H7 (cell line): ENCODE data around the gene OR6N2. TPM values are rescaled to one million over a fixed set of nuclear protein-coding genes. Genes with fewer than 3 reads are reported as not detected.

Experiments used
- DNase-seq: peaks from one replicate; pipeline ENCODE4 v3.0.0; 2012
- H3K27me3 ChIP-seq: 2 replicates; pipeline ENCODE4 v1.6.0; 2011; ENCODE audit warnings: mild to moderate bottlenecking, low read length; ENCODE audit not compliant: control insufficient read depth, insufficient read depth
- H3K36me3 ChIP-seq: replicated peaks from 2 replicates; pipeline ENCODE4 v1.5.1; 2011; ENCODE audit warnings: low read length; ENCODE audit not compliant: control insufficient read depth, insufficient read depth
- H3K4me3 ChIP-seq: 2 replicates; pipeline ENCODE4 v1.5.1; 2011; ENCODE audit warnings: low read depth, mild to moderate bottlenecking, control low read depth, low read length, moderate library complexity; ENCODE audit not compliant: insufficient read depth
- total RNA-seq: library from RNA; depleted of rRNA; stranded (reverse); fragments of >200 nt; shearing (Covaris generic); gene quantifications from 2 replicates; pipeline ENCODE4 v1.2.3, GENCODE V29; 2014; rRNA removed

OR6N2 gene
- total RNA-seq: not detected in 2 replicates

- Histone ChIP-seq H3K36me3 (no peaks in the 10 kb centered on the region), H3K27me3 (no peaks in the 10 kb centered on the region), H3K4me3 (no peak within 1 kb of the TSS)
- DNase-seq: no peak
Observed at GRCh38 chr1:158781104-158781503, at the start of gene OR6N2. Gene OR6N2, minus strand, starts transcription at chr1:158781204. Its CDS starts 3,569 bp downstream, at chr1:158777635.

GRCh38 chr1:158830074-158830677 is 49.2 kb upstream of the OR6N2 start:
- Histone ChIP-seq H3K27me3 (no peaks in the 10 kb centered on the region), H3K4me3 (no peak overlapping the region), H3K36me3 (no peaks in the 10 kb centered on the region)
- DNase-seq: no peak

GRCh38 chr1:158821723-158822122 is 40.7 kb upstream of the OR6N2 start:
- no peaks in the 10 kb centered on the region for H3K36me3 ChIP-seq
- no peaks in the 10 kb centered on the region for H3K27me3 ChIP-seq
- no peak overlapping the region for H3K4me3 ChIP-seq
- no peak for DNase-seq

- H3K27me3 ChIP-seq: no peaks in the 10 kb centered on the region
- DNase-seq: no peak
- H3K36me3 ChIP-seq: no peaks in the 10 kb centered on the region
- no peak overlapping the region for H3K4me3 ChIP-seq
Observed at GRCh38 chr1:158819461-158820443, 38.7 kb upstream of the OR6N2 start.

GRCh38 chr1:158818975-158819431 is 38.0 kb upstream of the OR6N2 start:
- H3K4me3 ChIP-seq: no peak overlapping the region
- no peaks in the 10 kb centered on the region for H3K27me3 ChIP-seq
- DNase-seq: no peak
- H3K36me3 ChIP-seq: no peaks in the 10 kb centered on the region

GRCh38 chr1:158818560-158818959 is 37.6 kb upstream of the OR6N2 start:
- Histone ChIP-seq H3K27me3 (no peaks in the 10 kb centered on the region), H3K36me3 (no peaks in the 10 kb centered on the region)
- DNase-seq: no peak

GRCh38 chr1:158814970-158815369 is 34.0 kb upstream of the OR6N2 start:
- Histone ChIP-seq H3K4me3 (no peak overlapping the region), H3K36me3 (no peaks in the 10 kb centered on the region), H3K27me3 (no peaks in the 10 kb centered on the region)
- no peak for DNase-seq

More at GRCh38 chr1:158818560-158818959, 37.6 kb upstream of the OR6N2 start:
- no peak overlapping the region for H3K4me3 ChIP-seq

GRCh38 chr1:158813164-158813563 is 32.2 kb upstream of the OR6N2 start:
- Histone ChIP-seq H3K36me3 (no peaks in the 10 kb centered on the region), H3K4me3 (no peak overlapping the region), H3K27me3 (no peaks in the 10 kb centered on the region)
- DNase-seq: no peak

GRCh38 chr1:158812336-158812735 is 31.3 kb upstream of the OR6N2 start:
- H3K36me3 ChIP-seq: no peaks in the 10 kb centered on the region

GRCh38 chr1:158810311-158810710 is 29.3 kb upstream of the OR6N2 start:
- Histone ChIP-seq H3K27me3 (no peaks in the 10 kb centered on the region), H3K36me3 (no peaks in the 10 kb centered on the region), H3K4me3 (no peak overlapping the region)
- no peak for DNase-seq

More at GRCh38 chr1:158812336-158812735, 31.3 kb upstream of the OR6N2 start:
- Histone ChIP-seq H3K27me3 (no peaks in the 10 kb centered on the region), H3K4me3 (no peak overlapping the region)
- DNase-seq: no peak

- DNase-seq: no peak
- H3K27me3 ChIP-seq: no peaks in the 10 kb centered on the region
- no peaks in the 10 kb centered on the region for H3K36me3 ChIP-seq
- H3K4me3 ChIP-seq: no peak overlapping the region
Observed at GRCh38 chr1:158809862-158810261, 28.9 kb upstream of the OR6N2 start.

GRCh38 chr1:158809256-158809655 is 28.3 kb upstream of the OR6N2 start:
- Histone ChIP-seq H3K36me3 (no peaks in the 10 kb centered on the region), H3K27me3 (no peaks in the 10 kb centered on the region), H3K4me3 (no peak overlapping the region)
- DNase-seq: no peak

GRCh38 chr1:158806916-158807536 is 26.0 kb upstream of the OR6N2 start:
- DNase-seq: no peak
- Histone ChIP-seq H3K4me3 (no peak overlapping the region), H3K36me3 (no peaks in the 10 kb centered on the region), H3K27me3 (no peaks in the 10 kb centered on the region)

GRCh38 chr1:158803678-158804077 is 22.7 kb upstream of the OR6N2 start:
- Histone ChIP-seq H3K27me3 (no peaks in the 10 kb centered on the region), H3K4me3 (no peak overlapping the region), H3K36me3 (no peaks in the 10 kb centered on the region)
- DNase-seq: no peak
